ENCODE results near the gene GATA5.

Gene GATA5

DNA sequence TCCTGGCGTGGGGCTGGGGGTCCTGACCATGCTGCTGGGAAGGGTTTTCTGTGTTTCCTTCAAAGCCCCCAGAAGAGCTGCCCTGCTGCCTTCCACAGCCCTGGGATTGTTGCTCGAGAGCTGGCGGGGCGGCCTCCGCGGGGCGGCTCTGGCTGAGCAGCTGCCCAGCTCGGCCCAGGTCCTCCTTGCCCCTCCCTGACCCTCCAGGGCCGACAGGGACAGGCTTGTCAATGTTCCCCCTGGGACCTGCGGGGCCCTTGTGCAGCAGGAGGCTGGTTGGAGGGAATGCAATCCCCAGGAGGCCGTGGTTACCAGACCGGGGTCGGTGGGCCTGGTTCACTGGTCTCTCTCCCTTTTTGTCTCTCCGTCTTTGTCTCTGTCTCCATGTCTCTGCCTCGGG is 19.9 kb downstream of the GATA5 start:
- no peak for DNase-seq (ENCODE audit: low read depth in 2 of 2)

DNA sequence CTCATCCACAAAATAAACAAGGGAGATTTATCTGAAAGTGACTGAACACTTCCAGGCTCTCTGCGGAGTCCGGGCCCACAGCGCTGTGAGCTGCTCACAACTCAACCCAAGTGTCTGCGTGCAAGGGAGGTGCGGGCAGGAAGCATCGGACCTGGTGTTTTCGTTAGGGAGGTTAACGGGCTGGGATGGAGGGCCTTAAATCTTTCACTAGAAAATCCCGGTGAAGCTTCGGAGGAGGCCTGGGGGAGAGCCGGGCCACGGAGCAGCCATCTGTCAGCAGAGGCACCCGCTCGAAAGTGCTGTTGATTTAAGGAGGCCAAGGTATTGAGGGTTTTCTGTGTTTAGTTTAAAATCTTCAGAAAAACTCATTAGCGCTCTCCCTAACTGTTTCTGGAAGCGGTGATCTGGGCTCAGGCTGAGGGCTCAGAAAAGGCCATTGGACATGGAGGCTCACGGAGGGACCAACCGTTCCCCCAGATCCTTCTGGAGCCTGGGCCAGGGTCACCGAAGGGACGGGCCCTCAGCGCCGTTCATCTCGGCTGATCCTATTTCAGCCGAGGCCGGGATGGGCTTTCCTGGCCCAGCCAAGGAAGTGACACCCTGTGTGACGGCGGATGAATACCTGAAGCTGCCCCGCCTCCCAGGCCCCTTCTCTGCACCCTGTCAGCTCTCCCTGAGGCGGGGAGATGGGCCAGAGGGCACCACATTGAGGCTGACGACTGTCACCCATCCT is 20.7 kb downstream of the GATA5 start:
- DNase-seq (ENCODE audit: low read depth in 2 of 2): no peak

DNA sequence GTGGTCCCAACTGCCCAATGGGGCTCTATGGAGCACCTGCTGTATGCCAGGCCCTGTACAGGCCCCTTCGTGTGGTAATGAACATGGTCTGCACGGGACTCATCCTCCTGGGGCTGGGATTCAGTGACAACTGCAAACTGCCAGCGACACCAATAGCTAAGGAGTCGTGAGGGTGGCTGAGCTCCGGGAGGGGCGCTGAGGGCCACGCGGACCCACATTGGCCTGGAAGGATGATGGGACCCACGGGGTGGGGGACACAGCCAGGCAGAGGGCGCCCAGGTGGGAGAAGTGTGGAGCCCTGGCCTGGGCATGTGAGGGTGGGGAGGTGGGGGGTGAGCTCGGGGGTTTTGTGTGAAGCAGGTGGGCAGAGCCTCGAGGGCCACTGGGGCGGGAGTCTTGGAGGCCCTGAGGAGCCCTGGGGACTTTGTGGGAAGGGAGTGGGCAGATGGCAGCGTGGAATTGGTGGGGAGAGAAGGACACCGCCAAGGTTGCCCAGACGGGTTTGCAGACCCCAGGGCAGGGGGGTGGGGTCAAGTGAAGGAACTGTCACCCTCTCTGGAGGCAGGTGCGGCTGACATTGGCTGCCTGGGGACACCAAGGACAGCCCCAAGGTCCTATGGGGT is 22.5 kb downstream of the GATA5 start:
- DNase-seq (ENCODE audit: low read depth in 2 of 2): no peak

DNA sequence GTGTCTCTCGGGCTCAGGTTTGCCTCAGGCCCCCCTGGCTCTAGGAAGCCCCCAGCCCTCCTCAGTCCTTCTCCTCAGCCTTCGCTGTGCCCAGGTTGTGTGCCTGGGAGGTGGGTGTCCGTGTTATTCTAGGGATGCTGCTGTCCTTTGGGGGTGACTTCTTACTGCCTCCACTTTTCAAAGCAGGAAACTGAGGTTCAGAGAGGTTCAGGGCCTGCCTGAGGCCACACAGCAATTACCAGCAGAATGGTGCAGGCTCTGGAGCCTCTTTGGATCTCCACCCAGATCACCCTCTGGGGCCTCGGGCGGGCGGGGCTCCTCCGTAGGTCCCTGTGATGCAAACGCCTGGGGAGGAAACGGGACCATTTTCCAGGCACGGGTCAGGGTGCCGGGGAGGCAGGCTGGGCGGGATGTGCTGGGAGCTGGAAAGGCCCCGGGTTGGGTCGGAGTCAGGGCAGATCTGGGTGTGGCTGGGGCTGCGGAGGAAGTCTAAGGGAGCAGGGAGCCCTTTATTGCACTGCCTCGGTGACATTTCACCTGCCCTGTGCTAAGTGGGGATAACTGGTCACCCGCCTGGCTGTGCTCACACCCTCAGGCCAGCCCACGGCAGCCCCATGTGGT is 23.2 kb downstream of the GATA5 start:
- no peak for DNase-seq (ENCODE audit: low read depth in 2 of 2)

DNA sequence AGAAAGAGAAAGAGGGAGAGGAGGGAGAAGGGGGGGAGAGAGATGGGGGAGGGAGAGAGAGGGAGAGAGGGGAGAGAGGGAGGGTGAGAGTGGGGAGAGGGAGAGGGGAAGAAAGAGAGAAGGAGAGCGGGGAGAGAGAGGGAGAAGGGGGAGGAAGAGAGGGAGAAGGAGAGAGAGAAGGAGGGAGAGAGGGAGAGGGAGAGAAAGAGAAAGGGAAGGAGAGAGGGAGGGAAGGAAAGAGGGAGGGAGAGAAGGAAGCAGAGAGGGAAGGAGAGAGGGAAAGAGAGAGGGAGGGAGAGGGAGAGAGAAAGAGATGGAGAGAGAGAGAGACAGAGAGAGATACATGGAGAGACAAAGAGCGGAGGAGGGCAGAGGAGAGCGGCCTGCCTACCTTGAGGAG is 23.8 kb downstream of the GATA5 start:
- no peak for DNase-seq (ENCODE audit: low read depth in 2 of 2)

DNA sequence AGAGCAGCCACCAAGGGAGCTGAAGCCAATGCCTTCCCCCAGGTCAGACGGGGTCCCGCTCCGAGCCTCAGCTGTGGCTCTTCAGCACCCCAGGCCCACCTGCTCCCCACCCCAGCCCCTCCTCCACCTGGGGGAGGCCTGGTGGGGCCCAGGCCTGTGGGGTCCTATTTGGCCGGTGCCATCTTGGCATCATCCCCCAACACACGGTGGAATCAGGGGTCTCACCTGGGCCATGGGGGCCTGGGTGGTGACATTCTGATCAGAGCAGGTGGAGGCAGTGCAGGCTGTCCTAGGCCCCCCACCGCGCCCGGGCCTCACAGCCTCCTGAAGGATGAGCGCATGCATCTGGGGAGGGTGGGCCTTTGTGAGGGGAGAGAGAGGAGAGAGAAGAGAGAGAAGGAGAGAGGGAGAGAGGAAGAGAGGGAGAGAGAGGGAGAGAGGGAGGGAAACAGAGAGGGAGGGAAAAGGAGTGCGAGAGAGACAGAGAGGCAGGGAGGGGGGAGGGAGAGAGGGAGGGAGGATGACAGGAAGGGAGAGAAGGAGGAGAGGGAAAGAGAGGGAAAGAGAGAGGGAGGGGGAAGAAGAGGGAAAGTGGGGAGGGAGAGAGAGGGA is 24.5 kb downstream of the GATA5 start:
- DNase-seq (ENCODE audit: low read depth in 2 of 2): no peak

DNA sequence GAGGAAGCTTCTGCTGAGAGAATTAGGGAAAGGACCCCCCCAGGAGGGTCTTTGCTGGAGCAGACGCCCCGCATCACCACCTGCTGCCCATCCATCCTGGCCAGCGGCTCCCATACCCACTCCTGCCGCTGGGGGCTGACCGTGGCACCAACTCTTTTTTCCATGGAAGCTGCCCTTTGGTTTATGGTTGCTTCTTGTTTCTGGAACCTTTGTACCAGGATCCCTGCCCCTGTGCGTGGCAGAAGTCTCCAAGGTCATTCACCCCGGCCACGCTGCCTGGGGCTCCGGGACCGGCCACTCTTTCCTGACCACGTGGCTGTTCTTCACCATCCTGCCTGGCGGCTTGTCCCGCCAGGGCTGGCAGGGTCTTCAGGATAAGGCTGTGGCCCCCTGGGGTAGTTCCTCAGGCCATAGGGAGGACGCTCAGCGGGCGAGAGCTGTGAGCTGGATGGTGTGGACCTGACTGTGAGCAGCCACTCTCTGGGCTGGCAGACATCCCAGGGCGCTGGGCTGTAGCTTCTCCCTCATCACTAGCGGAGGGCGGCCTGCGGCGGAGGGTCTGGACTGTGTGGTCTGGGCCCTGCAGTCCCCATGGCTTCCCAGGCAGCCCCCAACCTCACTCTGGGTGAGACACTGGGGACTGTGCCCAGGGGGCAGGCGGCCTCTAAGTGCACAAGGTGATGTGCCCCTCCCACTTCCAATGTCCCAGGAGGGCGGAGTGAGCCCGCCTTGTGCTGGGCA is 25.7 kb downstream of the GATA5 start:
- DNase-seq (ENCODE audit: low read depth in 2 of 2): no peak

DNA sequence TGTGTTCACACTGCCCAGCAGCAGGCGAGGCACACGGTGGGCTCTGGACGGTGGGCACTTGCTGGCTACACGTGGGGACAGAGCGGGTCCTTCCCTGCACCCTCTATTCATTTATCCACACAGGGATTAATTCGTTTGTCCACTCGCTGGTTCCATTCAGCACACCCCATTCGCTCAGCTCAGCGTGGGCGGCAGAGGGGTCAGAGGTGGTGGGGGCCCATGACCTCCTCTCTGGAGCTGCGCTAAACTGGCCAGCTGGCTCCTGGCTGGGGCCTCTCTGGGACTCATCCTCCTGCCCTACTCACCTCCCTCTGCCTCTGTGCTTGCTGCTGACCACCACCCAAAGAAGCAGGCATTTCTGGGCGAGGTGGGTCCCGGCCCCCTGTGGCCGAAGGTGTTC is 27.0 kb downstream of the GATA5 start:
- no peak for DNase-seq (ENCODE audit: low read depth in 2 of 2)

DNA sequence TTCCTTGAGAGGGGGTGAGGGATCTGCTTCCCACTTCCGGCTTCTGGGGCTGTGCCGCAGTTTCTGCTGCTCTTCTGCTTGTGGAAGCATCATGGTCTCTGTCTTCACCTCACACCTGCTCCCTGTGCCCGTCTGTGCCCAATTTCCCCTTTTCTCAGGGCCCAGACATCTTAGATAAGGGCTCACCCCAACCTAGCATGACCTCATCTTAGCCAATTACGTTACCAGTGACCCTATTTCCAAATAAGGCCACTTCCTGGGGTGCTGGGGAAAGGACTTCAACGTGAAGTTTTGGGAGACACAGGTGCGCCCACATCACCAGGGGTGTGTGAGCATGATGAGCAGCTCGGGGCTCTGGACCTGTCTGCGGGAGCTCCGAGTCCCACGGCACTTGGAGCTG is 27.8 kb downstream of the GATA5 start:
- DNase-seq (ENCODE audit: low read depth in 2 of 2): no peak

DNA sequence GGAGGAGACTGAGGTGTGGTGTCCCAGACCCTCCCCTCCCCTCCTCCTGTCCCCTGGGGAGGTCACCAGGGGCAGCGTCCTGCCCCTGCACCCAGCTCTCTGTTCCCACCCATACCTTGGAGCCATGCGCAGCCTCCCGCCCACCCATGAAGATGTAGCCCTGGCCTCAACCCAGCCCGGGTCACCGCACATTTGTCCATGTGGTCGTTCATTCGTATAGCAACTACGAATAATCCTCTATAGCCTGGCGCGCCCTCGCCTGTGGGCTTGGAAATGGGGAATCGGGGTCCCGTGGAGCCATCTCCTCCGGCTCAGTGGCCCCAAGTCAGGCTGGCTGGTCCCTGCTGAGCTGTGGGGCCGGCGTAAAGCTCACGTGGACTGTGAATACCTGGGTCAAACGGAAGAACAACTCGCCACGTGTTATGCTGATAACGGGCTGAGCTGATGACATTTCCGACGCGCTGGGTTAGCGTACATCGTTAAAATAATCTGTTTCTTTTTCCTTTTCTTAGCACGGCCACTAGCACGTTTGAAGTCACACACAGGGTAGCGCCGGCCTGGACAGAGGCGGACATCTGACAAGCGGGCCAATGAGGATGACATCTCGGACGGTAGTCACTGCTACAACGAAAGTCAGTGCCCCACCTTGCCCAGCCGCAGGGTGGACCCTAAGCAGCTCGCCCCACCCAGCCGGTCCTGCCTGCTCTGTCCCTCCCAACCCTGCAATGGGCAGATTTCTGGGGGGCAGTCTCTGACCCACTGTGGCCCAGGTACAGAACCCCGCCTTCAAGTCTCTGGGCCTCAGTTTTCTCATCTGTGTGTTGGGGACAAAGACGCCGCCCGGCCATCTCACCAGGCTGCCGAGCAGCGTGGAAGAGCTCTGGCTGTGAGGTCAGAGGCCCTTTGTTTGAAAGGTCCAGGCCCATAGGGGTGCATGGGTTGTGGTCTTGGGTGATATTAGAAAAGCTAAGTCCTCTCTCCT is 28.6 kb downstream of the GATA5 start:
- no peak for DNase-seq (ENCODE audit: low read depth in 2 of 2)

DNA sequence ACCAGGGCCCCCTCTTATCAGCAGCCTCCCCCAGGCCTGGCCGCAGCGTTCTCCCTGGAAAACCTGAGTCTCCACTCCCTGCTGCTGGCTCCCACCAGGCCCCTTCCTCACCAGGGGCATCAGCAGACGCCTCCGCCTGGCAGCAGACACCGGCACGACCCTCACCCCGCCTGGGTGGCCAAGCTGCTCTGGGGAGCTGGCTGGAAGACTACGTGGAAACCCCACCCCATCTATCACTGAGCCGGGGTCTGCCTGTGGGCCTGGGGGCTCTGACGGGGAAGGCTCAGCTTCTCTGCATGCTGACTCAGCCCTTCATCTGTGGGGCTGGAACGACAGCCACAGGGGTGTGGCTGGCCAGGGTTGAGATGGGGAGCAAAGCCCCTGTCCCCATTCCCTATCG is 29.3 kb downstream of the GATA5 start:
- DNase-seq (ENCODE audit: low read depth in 2 of 2): no peak

DNA sequence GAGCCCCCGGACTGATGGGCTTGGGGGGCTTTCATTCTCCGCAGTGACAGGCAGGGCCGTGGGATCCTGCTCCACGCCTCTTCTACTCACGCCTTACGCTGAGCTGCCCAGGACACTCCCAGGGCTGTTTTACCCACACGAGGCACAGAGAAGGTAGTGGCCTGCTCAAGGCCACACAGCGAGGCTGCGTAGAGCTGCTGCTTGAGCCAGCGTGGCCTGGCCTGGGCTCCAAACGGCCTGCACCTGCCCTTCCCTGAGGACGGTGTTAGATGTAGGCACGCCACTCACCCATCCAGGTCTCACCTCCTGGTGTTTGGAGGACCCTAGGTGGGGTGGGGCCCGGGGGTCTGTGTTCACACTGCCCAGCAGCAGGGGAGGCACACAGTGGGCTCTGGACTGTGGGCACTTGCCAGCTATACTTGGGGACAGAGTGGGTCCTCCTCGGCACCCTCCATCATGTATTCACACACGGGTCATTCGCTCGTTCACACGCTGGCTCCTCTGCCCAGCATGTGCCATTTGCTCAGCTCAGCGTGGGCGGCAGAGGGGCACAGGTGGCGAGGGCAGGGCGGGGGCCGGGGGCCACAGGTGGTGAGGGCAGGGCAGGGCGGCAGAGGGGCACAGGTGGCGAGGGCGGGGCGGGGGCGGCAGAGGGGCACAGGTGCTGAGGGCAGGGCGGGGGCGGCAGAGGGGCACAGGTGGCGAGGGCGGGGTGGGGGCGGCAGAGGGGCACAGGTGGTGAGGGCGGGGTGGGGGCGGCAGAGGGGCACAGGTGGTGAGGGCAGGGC is 30.0 kb downstream of the GATA5 start:
- no peak for DNase-seq (ENCODE audit: low read depth in 2 of 2)

DNA sequence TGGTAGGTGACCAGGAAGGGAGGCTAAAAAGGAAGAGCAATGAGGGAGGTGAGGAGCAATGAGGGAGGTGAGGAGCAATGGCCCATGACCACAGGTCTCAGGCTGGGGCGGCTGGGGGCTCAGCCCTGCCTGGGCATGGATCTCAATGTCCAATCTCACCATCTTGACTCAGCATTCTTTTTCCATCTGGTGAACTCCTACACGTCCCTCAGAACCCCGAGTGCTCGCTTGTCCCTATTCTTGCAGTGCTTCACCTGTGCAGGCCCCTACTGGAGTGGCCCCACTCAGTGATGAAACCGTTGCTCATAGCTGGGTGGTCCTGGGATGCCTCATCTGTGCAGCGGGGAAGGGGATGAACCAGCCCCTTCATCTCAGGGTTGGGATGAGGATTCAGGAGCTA is 31.5 kb downstream of the GATA5 start:
- no peak for DNase-seq (ENCODE audit: low read depth in 2 of 2)

DNA sequence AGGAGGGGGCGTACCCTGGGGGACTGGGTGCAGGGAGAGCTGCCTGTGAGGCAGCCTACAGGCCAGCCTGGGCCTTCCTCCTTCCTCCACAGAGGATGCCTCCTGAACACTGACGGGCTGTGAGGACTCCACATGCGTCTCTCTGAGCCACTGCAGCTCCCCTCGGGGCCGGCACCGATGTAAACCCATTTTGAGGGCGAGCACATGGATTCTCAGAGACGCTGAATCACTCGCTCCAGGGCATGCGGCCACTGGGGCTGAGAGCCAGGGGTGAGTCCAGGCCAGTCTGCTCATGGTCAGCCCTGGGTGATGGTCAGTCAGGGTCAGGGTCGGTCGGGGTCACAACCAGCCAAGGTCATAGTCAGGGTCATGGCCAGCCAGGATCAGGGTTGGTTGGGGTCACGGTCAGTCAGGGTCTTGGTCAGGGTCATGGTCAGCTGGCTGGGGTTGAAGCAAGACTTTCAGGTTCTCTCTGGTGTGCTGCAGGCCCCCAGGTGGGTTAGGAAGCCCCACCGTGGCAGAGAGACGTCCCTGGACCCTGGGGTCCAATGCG is 33.7 kb downstream of the GATA5 start:
- DNase-seq (ENCODE audit: low read depth in 2 of 2): no peak

DNA sequence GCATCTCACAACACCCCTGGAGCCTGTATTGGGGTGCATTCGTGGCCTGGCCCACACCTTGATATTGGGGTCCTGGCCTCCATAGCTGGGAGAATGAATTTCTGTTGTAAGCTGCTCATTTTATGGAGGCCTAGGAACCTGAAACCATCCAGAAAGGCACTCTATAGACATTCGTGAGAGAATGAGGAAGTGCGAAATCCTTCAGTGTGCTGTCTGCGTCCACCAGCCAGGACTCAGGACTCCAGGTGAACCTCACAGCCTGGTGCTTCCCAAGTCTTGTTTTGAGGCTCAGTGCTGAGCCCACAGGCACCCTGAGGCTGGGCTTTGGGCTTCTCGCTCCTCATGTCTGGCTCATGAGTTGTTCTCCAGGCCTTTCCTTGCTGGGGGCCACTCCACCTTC is 36.6 kb downstream of the GATA5 start:
- DNase-seq (ENCODE audit: low read depth in 2 of 2): no peak

DNA sequence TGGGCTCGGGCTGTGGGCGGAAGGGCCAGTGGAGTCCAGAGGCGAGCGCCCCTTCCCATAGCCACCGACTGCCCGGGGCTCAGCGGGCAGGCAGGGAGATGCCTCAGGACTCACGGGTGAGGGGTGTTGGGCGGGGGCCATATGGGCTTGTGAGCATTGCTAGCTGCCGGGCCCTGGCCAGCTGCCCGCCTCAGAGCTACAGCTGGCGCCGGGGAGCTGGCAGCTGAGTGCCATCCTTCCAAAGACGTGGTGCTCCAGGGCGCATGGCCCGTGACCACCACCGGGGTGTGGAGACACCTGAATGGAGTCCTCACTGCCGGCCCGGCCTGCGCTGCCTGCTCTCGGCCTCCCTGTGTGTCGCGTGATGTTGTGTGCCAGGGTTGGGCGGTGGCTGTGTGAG is 37.9 kb downstream of the GATA5 start:
- DNase-seq (ENCODE audit: low read depth in 2 of 2): no peak

DNA sequence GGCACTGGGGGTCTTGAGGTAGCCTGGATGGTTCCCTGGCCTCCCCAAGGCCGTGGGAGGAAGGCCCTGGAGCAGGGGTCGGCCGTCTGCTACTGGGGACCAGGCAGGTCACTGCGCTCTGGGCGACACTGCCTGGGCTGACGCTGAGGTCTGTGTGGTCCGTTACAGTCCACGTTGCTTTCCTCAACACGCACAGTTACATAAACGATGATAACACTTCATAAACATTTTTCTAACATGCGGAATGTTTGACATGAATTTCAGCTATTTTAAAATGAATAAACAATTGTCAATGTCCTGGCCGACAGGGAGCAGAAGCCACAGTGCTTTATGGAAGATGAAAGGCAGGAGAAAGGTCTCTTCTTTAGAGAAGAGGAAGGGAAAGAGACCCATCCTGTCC is 38.3 kb downstream of the GATA5 start:
- DNase-seq (ENCODE audit: low read depth in 2 of 2): no peak

DNA sequence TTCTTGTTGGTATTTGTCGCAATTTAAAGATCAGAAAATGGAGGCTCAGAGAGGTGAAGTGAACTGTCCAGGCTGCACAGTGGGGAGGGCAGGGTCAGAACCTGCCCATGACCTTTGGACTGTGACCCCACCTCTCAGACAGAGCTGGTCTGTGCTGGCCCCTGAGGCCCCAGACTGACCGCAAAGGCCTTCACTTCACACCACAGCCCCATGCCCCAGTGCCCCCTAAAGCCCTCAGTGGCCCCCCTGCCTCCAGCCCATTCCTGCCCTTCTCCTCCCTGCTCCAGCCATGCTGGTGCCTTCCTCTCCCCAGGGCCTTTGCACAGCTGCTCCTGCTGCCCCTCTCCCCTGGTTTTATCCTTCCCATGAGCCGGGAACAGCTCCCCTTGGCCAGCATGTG is 39.1 kb downstream of the GATA5 start:
- DNase-seq (ENCODE audit: low read depth in 2 of 2): no peak

DNA sequence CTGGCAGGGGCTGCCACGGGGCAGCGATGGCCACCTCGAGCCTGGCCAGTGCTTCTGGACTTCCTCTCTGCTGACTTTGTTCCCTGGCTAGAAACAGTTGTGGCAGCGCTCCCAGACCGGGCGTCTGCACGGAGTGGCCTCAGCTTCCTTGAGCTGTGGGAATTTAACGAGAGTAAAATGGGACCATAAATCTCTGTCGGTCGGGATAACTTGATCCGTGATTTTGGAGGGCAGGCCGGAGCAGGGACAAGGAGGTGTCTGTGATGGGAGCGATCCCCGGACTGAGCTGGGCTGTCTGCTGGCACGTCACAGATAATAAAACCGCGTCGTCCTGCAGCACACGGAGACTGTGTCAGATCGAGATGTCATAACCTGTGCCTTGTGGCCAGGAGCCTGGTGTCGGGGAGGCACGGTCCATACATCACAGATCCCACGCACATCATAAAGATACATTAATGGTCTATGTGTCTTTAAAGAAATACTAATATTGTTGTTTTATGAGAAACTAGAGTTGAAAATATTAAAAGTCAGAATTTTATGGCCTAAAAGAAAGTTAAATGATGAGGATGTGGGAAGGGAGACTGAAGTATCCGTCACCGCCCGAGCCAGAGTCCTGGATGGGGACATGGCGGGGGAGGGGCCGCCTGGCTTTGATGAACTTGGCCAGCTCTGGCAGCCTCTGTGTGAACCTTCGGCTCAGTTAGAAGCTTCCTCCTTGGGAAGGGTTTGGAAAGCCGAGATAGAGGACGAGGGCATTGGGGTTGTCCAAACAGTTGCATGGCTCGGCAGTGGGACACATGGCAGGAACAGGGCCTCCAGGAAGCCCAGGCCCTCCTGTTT is 41.9 kb downstream of the GATA5 start:
- no peak for DNase-seq (ENCODE audit: low read depth in 2 of 2)
